Rectal smooth muscle tissue (tissue), 1 donor: ENCODE measurements around the gene MB21D2.

Experiments
- H3K27ac ChIP-seq: one replicate; pipeline ENCODE4 v1.7.0; 2013; ENCODE audit warnings: low read depth, low read length, inconsistent platforms
- H3K27me3 ChIP-seq: one replicate; pipeline ENCODE4 v1.7.0; 2013; ENCODE audit warnings: low read length; ENCODE audit not compliant: control insufficient read depth, insufficient read depth
- H3K36me3 ChIP-seq: one replicate; pipeline ENCODE4 v1.7.0; 2013; ENCODE audit warnings: low read length; ENCODE audit not compliant: control insufficient read depth, insufficient read depth
- H3K4me1 ChIP-seq: one replicate; pipeline ENCODE4 v1.7.0; 2013; ENCODE audit warnings: low read length; ENCODE audit not compliant: control insufficient read depth, insufficient read depth
- H3K4me3 ChIP-seq: one replicate; pipeline ENCODE4 v1.7.0; 2013; ENCODE audit warnings: low read length
- H3K9ac ChIP-seq: one replicate; pipeline ENCODE4 v1.7.0; 2013; ENCODE audit warnings: low read length

The MB21D2 gene

DNA sequence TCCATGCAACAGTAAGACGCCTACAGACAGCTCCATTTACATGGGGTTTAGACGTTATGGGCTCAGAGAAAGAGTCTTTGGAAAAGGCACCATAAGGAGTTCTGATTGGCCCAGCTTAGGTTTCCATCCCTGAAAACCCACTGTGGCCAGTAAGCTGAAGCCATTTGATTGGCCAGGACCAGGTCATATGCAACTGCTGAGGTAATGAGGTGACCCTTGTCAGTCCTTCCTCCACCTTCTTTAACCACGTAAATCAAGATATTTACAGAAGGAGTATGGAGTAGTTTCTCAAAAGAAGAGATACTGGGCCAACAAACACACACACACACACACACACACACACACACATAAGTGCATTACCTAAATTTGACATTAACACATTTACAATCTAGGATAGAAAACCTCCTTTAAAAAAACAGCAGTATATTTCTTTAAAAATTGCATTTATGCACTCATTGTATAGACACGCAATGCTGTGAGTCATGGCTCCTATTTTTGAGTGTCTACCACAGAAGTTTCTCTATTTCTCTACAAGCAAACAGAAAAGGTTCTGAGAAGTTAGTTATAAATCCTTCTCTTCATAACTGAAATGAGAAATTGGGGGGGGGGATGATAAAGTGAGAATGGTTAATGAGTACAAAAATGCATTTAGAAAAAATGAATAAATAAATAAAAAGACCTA is 16.3 kb upstream of the MB21D2 start:
- H3K36me3 ChIP-seq = no peaks in the 10 kb centered on the region
- H3K4me3 ChIP-seq = no peak overlapping the region
- H3K27ac ChIP-seq = no peak overlapping the region
- no peak overlapping the region for H3K9ac ChIP-seq
- H3K4me1 ChIP-seq = no peaks in the 10 kb centered on the region
- H3K27me3 ChIP-seq = no peaks in the 10 kb centered on the region

DNA sequence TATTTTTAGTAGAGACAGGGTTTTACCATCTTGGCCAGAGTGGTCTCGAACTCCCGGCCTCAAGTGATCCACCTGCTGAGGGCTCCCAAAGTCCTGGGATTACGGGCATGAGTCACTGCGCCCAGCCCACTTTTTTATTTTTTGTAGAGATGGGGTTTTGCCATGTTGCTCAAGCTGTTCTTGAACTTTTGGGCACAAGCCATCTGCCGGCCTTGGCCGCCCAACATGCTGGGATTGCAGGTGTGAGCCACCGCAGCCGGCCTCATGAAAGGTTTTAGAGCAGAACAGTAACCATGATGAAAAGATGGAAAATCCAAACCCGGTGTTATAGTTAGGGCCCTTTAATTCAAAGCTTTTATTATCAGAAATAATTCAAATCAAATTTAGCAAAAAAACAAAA is 15.6 kb upstream of the MB21D2 start:
- H3K4me1 ChIP-seq = no peaks in the 10 kb centered on the region
- no peaks in the 10 kb centered on the region for H3K36me3 ChIP-seq
- no peak overlapping the region for H3K4me3 ChIP-seq
- no peak overlapping the region for H3K27ac ChIP-seq
- H3K27me3 ChIP-seq = no peaks in the 10 kb centered on the region
- no peak overlapping the region for H3K9ac ChIP-seq

DNA sequence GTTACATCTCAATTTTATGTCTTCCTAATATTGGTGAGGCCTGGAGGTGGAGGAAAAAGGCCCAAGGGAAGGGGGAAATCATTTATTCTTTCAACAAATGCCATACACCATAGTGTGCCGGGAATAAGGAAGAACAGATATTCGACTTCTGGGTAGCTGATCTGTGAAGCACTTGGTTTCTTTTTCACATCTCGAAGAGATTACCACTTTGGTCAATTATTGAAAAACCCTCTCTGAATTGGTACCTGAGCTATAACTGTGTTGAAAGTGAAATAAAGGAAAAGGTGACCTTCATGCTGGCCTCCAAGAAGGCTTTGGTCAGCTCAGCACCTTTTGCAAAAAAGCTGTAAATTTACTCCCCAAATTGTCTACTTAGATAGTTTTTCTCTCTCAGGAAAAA is 14.2 kb upstream of the MB21D2 start:
- Histone ChIP-seq H3K9ac (no peak overlapping the region), H3K27ac (no peak overlapping the region), H3K36me3 (no peaks in the 10 kb centered on the region), H3K4me3 (no peak overlapping the region), H3K4me1 (no peaks in the 10 kb centered on the region), H3K27me3 (no peaks in the 10 kb centered on the region)

DNA sequence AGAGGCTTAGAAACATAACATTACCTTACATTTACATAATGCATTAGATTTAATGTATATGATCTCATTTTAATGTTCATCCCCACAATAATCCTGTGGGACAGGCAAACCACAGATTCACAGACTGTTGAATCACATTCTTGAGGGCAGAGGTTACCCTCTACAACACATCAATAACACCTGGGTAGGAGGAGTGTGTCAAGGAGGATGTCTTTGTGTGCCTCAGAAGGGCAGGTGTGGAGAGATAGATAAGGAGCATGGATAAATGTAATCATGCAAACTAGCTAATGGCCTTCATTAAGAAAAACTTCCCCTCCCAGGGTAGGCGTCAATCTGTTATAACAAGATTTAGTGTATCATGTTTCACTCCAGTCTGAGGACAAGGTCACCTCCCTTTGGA is 12.9 kb upstream of the MB21D2 start:
- H3K36me3 ChIP-seq = no peaks in the 10 kb centered on the region
- H3K4me3 ChIP-seq = no peak overlapping the region
- no peaks in the 10 kb centered on the region for H3K27me3 ChIP-seq
- no peak overlapping the region for H3K9ac ChIP-seq
- no peaks in the 10 kb centered on the region for H3K4me1 ChIP-seq
- no peak overlapping the region for H3K27ac ChIP-seq

DNA sequence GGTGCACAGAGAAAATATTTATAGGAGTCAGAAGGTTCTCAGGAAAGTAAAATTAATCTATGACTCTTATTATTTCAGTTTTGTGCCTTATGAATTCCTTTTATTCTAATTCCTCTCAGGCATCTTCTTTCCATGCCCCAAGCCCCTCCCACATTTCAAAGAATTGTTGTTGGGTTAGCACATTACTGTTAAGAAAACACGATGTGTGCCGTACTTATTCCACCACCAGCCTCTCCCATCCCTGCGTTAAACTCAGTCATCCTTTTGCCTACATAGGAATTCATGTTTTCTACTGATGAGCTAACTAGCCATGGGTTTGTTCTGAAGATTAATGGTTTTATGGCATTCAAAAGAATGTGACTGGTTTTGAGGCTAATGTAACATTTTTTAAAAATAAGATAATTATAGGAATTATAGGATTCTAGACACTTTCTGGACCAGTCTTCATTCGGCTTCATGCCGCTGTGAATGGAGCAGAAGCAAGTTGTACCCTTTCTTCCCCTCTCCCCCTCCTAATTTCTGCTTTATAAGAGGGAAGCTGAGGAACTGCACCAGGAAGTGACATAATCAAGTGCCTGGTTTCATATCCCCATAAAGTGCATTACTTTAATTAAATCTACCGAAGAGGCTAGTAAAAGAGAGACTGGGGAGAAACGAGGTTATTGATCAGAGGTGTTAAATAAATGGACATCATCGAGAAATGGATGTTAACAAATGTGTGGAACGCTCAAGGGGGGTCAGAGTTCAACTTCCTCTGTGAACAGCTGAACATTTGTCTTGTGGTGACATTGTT is 12.3 kb upstream of the MB21D2 start:
- Histone ChIP-seq H3K36me3 (no peaks in the 10 kb centered on the region), H3K4me1 (no peaks in the 10 kb centered on the region), H3K27ac (no peak overlapping the region), H3K9ac (no peak overlapping the region), H3K4me3 (no peak overlapping the region), H3K27me3 (no peaks in the 10 kb centered on the region)

DNA sequence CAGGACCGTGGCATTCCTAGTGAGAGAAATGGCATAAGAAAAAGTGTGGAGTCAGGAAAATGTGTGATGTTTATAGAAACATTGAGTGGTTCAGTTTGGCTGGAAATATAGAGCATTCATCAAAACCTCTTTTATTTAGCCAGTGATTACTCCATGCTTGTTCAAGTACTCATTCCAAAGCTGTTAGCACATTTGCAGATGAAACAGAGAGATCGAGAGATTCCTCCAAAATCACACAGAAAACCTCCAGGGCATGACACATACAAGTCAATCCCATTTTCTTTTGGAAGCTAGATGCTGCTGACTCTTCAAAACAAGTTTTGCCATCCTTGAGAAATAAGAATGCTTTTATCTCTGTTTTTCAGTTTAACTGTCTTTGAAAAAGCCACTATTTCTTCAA is 11.5 kb upstream of the MB21D2 start:
- Histone ChIP-seq H3K27me3 (no peaks in the 10 kb centered on the region), H3K4me3 (no peak overlapping the region), H3K27ac (no peak overlapping the region), H3K36me3 (no peaks in the 10 kb centered on the region), H3K9ac (no peak overlapping the region), H3K4me1 (no peaks in the 10 kb centered on the region)

DNA sequence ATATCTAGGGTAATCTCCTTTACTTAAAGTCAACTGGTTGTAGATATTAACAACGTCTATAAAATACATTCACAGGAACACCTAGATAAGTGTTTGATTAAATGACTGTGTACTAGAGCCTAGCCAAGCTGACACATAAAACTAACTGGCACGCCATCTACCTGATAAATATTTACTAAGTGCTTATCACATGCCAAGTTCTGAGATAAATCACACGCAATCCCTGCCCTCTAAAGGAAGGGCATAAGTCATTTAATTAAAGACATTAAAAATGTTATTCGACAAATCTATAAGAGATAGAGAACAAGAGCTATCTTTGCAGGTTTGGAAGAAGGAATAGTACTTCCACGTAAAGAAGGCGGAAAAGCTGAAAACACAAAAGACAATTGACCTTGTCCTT is 11.1 kb upstream of the MB21D2 start:
- Histone ChIP-seq H3K27me3 (no peaks in the 10 kb centered on the region), H3K4me1 (no peaks in the 10 kb centered on the region), H3K27ac (no peak overlapping the region), H3K4me3 (no peak overlapping the region), H3K36me3 (no peaks in the 10 kb centered on the region), H3K9ac (no peak overlapping the region)

DNA sequence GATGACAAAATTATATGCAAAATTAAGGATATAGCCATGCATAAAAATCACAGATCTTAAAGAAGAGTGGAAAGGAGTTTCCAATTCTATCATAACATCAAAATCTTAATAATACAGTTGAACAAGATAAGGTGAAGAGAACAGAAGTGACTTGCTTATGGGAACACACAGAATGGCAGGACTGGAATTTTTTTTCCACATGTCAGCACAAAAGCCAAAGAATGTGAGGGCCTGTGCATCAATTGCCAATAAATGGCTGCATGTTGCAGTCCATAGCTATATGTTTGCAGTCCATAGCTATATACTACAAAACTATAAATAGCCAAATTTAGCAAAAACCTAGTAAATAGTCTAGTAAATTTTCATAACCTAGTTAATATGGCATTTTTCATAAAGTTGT is 10.4 kb upstream of the MB21D2 start:
- no peaks in the 10 kb centered on the region for H3K4me1 ChIP-seq
- H3K27ac ChIP-seq = no peak overlapping the region
- no peaks in the 10 kb centered on the region for H3K27me3 ChIP-seq
- no peak overlapping the region for H3K4me3 ChIP-seq
- H3K9ac ChIP-seq = no peak overlapping the region
- H3K36me3 ChIP-seq = no peaks in the 10 kb centered on the region

DNA sequence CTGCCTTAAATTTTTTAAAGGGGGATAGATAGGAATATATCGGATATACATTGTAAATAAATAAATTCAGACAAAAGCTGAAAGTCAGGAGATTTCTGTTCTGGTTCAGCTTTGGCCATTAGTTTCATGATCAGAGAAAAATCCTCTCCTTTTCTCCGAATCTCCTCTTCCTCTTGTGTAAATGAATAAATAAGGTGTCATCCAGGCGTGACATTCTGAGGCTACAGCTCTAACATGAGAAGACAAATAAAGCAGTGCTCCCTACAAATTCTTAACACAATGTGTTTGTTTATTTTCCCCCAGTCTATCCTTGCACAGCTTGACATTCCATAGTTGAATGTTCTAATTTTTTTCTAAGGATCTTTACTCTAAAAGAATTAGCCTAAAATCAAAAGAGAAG is 9.4 kb upstream of the MB21D2 start:
- Histone ChIP-seq H3K27ac (no peak overlapping the region), H3K36me3 (no peaks in the 10 kb centered on the region), H3K9ac (no peak overlapping the region), H3K4me3 (no peak overlapping the region), H3K27me3 (no peaks in the 10 kb centered on the region), H3K4me1 (no peaks in the 10 kb centered on the region)

DNA sequence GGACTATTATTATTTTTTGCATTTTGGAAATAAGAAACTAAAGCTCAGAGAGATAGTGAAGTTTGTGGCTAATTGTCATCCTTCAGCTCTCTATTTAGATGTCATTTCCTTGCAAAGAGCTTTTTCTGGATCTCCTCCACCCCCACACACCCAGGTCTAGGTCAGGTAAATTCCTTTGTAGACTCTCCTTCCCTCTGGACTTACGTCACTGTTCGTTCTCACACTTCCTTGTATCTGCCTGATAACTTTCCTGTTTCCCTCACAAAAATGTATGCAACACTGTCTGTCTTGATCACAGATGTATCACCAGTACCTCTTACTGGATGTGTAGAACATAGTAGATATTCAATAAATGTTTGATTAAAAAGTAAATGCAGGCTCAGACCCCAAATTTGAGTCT is 6.1 kb upstream of the MB21D2 start:
- Histone ChIP-seq H3K4me1 (peaks cover 9% of the 10 kb centered on the region), H3K9ac (no peak overlapping the region), H3K4me3 (no peak overlapping the region), H3K27ac (no peak overlapping the region), H3K36me3 (no peaks in the 10 kb centered on the region), H3K27me3 (no peaks in the 10 kb centered on the region)

DNA sequence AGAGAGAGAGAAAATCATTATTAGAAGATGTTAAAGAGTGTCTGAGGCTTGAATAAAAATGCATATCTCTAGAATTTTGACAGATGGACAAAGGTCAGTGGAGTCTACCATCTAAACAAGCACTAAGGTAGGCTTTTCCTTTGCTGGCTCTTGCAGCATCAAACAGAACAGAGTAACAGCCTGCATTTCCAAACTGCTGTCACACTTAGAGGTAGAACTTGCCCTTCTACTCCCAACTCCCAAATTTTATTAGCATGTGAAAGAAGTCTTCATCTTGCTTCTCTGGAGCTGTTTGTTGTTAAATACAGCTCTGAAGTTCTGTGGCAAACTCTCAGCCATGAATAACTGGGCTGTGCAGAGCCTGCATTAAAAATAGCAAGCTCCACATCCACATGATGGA is 4.1 kb upstream of the MB21D2 start:
- H3K4me3 ChIP-seq = no peak overlapping the region
- H3K4me1 ChIP-seq = peaks cover 11% of the 10 kb centered on the region
- H3K9ac ChIP-seq = no peak overlapping the region
- H3K27ac ChIP-seq = no peak overlapping the region
- no peaks in the 10 kb centered on the region for H3K36me3 ChIP-seq
- no peaks in the 10 kb centered on the region for H3K27me3 ChIP-seq

DNA sequence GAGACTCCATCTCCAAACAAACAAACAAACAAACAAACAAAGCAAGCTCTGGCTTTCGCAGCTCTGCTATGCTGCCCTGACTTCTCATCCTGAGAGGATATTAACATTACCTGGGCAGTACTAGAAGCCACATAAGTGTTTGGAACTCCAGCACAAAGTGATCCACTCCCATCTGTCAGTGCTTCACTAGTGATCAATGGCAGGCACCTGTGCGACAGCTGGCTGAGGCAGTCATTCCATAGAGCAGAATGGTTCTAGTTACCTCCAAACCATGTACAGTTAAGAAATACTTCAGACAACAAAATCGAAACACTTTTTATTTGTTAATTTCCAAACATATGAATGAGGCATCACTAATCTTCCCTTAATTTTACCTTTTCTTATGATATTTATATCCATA is 2.8 kb upstream of the MB21D2 start:
- H3K4me3 ChIP-seq = no peak overlapping the region

DNA sequence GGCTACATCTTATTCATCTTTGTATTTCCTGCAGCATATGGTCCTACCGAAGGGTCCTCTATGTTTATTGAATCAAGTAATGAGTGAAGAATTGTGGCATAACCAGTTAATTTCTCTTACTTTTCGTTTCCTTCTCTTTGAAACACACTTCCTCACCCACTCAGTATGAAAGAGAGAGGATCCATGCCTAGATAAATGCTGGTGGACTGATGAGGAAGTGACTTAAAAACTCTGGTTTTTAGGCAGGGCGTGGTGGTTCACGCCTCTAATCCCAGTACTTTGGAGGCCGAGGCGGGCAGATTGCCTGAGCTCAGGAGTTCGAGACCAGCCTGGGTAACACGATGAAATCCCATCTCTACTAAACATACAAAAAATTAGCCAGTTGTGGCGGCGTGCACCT is 2.2 kb upstream of the MB21D2 start:
- no peak overlapping the region for H3K27ac ChIP-seq
- H3K4me3 ChIP-seq = no peak overlapping the region
- no peaks in the 10 kb centered on the region for H3K27me3 ChIP-seq
- H3K36me3 ChIP-seq = no peaks in the 10 kb centered on the region
- peaks cover 11% of the 10 kb centered on the region for H3K4me1 ChIP-seq
- H3K9ac ChIP-seq = no peak overlapping the region

More for the DNA sequence above, 2.8 kb upstream of the MB21D2 start:
- Histone ChIP-seq H3K36me3 (no peaks in the 10 kb centered on the region), H3K9ac (no peak overlapping the region), H3K27ac (no peak overlapping the region), H3K4me1 (peaks cover 11% of the 10 kb centered on the region), H3K27me3 (no peaks in the 10 kb centered on the region)
